Smooth muscle cell of trachea (primary cell): ENCODE measurements around the gene VCAM1. TPM values are rescaled to one million over a fixed set of nuclear protein-coding genes. Genes with fewer than 3 reads are reported as not detected.

Experiments
- total RNA-seq: library from RNA; depleted of rRNA; stranded (reverse); fragments of >200 nt; gene quantifications from 2 replicates; pipeline ENCODE4 v1.2.1, GENCODE V29; 2014

VCAM1 gene
- 2.9 and 23.3 TPM in 2 replicates for total RNA-seq

DNA sequence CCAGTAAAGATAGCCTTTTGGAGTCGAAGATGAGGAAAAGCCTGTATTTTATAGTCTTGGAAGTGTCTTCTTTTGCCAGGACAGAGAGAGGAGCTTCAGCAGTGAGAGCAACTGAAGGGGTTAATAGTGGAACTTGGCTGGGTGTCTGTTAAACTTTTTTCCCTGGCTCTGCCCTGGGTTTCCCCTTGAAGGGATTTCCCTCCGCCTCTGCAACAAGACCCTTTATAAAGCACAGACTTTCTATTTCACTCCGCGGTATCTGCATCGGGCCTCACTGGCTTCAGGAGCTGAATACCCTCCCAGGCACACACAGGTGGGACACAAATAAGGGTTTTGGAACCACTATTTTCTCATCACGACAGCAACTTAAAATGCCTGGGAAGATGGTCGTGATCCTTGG, at the start of gene VCAM1:
Gene VCAM1 (plus strand): TSS at position 253 of the 400 bp plus-strand sequence. CDS start 119 bp downstream, at position 372.

Other genes starting within 250 kb of the VCAM1 start
- gene GPR88, start 181.6 kb upstream of the VCAM1 start, total RNA-seq, result not detected in 2 replicates
- 26.1 and 41.2 TPM in 2 replicates for gene EXTL2, start 175.1 kb downstream of the VCAM1 start, total RNA-seq
- 27.3 and 31.9 TPM in 2 replicates for gene SLC30A7, start 176.3 kb downstream of the VCAM1 start, total RNA-seq